Activated CD4-positive, alpha-beta T cell treated with anti-CD3 and anti-CD28 coated beads for 36 hours (primary cell): ENCODE data around the gene ATP5PD. TPM values are rescaled to one million over a fixed set of nuclear protein-coding genes. Genes with fewer than 3 reads are reported as not detected.

Experiments
- ATAC-seq: fragments of 200-7000 bp; cut with Tn5 transposase; one replicate; pipeline ENCODE4 v1.10.0; 2021; ENCODE audit warnings: mild to moderate bottlenecking, moderate library complexity
- CTCF ChIA-PET: fragments of 350-600 bp; sonication (Branson Sonifier 250); formaldehyde crosslinking; loops from one replicate; lab custom pipeline; 2021; ENCODE audit warnings: antibody characterized with exemption; lab: Charles Lee
- POLR2A ChIA-PET: fragments of 350-600 bp; sonication (Branson Sonifier 250); formaldehyde crosslinking; loops from one replicate; lab custom pipeline; 2021; ENCODE audit warnings: antibody characterized with exemption, inconsistent platforms; lab: Charles Lee
- DNase-seq: peaks from one replicate; pipeline ENCODE4 v3.0.0-alpha.2; 2020
- H3K27ac Mint-ChIP-seq: one replicate; pipeline ENCODE4 v1.8.0; 2021; ENCODE audit warnings: mixed read lengths
- H3K27me3 Mint-ChIP-seq: one replicate; pipeline ENCODE4 v1.8.0; 2021; ENCODE audit warnings: mixed read lengths
- H3K36me3 Mint-ChIP-seq: one replicate; pipeline ENCODE4 v1.8.0; 2021; ENCODE audit warnings: low read depth, mixed read lengths
- H3K4me1 Mint-ChIP-seq: one replicate; pipeline ENCODE4 v1.8.0; 2021; ENCODE audit warnings: mixed read lengths
- H3K4me3 Mint-ChIP-seq: one replicate; pipeline ENCODE4 v1.8.0; 2021; ENCODE audit warnings: mild to moderate bottlenecking, moderate library complexity, mixed read lengths
- H3K9me3 Mint-ChIP-seq: one replicate; pipeline ENCODE4 v1.8.0; 2021; ENCODE audit warnings: low read depth, mixed read lengths
- intact Hi-C, 2 experiments: fragments of 100-400 bp; cut with DNase I in 1 of 2; cut with micrococcal nuclease in 1 of 2; formaldehyde crosslinking; loops; one replicate each; pipeline versions ENCODE4 v1.14.2 to v1.15.1; 2022 to 2024; cut with DNase I, micrococcal nuclease
- total RNA-seq, 2 experiments: library from RNA; stranded (reverse); gene quantifications; one replicate each; pipeline ENCODE4 v1.2.3, GENCODE V29; 2021

ATP5PD gene
- total RNA-seq, 2 experiments from 2014 or later: 194 to 237 TPM

DNA sequence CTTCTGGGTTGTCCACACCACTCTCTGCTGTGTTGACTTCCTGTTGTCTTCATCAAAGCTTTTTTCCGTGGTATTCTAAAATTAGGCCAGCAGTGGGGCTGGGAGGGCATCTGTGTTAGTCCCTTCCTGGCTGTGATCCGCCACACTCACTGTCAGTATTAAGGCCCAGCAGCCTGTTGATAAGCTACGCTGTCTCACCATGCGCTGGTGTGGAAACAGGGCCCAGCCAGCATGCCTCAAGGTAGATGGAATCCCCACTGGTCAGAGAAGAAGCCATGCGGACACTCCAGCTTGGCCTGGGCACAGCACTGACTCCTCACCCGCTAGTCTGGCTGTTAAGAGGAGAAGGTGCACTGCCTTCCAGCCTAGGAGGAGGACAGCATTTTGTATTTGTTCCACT is 48.0 kb downstream of the ATP5PD start:
- Mint-ChIP-seq H3K27me3 (no peaks in the 10 kb centered on the region), H3K4me1 (peaks cover 6% of the 10 kb centered on the region), H3K9me3 (no peaks in the 10 kb centered on the region), H3K4me3 (no peak overlapping the region), H3K36me3 (no peaks in the 10 kb centered on the region), H3K27ac (no peak overlapping the region)
- DNase-seq (no peak), ATAC-seq (no peak)
- ChIA-PET POLR2A (no interaction called here), CTCF (interaction anchor here (0.6 to 1.4 kb wide), 3 partner anchors 14 to 60 kb away, joined by 3 to 6 read pairs (median 4); partner anchors contain the start of gene MRPL58)
- intact Hi-C loops: no loop called here

DNA sequence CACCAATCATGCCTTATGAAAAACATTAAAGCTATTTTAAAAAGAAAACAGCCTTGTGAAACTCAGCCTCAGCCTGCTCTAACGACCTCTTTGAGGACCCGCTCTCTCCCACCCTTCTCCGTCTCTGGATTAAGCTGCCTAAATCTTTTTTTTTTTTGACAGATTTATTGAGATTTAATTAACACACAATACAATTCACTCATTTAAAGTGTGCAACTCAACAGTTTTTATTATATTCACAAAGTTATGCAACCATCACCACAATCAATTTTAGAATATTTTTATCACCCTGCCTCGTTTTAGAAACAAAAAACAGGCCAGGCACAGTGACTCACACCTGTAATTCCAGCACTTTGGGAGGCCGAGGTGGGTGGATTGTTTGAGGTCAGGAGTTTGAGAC is 50.9 kb downstream of the ATP5PD start:
- Mint-ChIP-seq H3K27ac (no peak overlapping the region), H3K9me3 (no peaks in the 10 kb centered on the region), H3K4me1 (peaks cover 3% of the 10 kb centered on the region), H3K4me3 (no peak overlapping the region), H3K27me3 (no peaks in the 10 kb centered on the region), H3K36me3 (no peaks in the 10 kb centered on the region)
- DNase-seq: no peak
- intact Hi-C loops: no loop called here
- no peak for ATAC-seq
- POLR2A ChIA-PET: no interaction called here
- CTCF ChIA-PET: interaction anchor here (2.5 kb wide), 1 partner anchor 34 kb away, joined by 10 read pairs; no protein-coding TSS in a partner anchor

DNA sequence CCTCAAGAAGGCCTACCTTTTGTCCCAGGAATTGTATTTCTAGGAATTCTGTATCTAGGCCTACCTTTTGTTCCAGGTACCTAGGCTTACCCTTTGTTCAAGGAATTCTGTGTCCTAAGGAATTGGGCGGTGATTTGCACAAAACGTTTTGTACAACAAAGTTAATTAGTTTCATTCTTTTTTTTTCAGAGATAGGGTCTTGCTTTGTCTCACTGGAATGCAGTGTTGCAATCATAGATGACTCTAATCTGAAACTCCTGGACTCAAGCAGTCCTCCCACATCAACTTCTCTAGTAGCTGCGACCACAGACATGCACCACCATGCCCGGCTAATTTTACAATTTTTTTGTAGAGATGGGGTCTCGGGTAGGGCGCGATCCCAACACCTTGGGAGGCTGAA is 52.3 kb downstream of the ATP5PD start:
- no peaks in the 10 kb centered on the region for H3K9me3 Mint-ChIP-seq
- no peak overlapping the region for H3K4me3 Mint-ChIP-seq
- ChIA-PET POLR2A (interaction anchor here (0.6 kb wide), 1 partner anchor 418 kb away, joined by 4 read pairs; no protein-coding TSS in a partner anchor), CTCF (interaction anchor here (1.2 to 2.5 kb wide), 3 partner anchors 18 to 33 kb away, joined by 3 to 10 read pairs (median 3); partner anchors contain the start of gene MRPL58)
- intact Hi-C loops: no loop called here
- no peaks in the 10 kb centered on the region for H3K27me3 Mint-ChIP-seq
- ATAC-seq (no peak), DNase-seq (no peak)
- H3K4me1 Mint-ChIP-seq: peaks cover 3% of the 10 kb centered on the region
- no peaks in the 10 kb centered on the region for H3K36me3 Mint-ChIP-seq
- H3K27ac Mint-ChIP-seq: no peak overlapping the region

DNA sequence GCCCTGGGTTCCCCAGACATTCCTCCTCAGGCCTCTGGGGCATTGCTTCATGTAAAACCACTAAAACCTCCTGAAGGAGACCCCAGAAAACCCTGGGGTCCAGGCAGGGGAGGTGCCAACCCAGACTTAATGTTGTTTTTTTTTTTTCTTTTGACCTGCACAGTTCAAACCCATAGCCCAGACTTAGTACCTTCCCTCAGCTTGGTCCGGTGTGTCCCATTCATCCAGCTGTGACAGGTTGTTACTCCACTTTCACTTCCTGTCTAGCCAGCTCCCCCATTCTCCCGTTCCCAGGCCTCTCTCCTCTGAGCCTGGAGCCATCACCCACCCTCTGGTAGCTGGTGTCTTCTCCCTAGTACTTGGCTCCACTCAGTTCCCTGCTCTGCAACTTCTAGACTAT is 54.5 kb downstream of the ATP5PD start:
- Mint-ChIP-seq H3K36me3 (no peaks in the 10 kb centered on the region), H3K4me3 (no peak overlapping the region), H3K4me1 (peaks cover under 1% of the 10 kb centered on the region), H3K27me3 (peaks cover 4% of the 10 kb centered on the region), H3K27ac (no peak overlapping the region), H3K9me3 (no peaks in the 10 kb centered on the region)
- ChIA-PET POLR2A (interaction anchor here (0.6 kb wide), 1 partner anchor 26 kb away, joined by 5 read pairs; no protein-coding TSS in a partner anchor), CTCF (interaction anchor here (2.1 kb wide), 1 partner anchor 20 kb away, joined by 10 read pairs; the partner anchor contains the start of gene MRPL58)
- intact Hi-C loops: no loop called here
- DNase-seq (no peak), ATAC-seq (no peak)

DNA sequence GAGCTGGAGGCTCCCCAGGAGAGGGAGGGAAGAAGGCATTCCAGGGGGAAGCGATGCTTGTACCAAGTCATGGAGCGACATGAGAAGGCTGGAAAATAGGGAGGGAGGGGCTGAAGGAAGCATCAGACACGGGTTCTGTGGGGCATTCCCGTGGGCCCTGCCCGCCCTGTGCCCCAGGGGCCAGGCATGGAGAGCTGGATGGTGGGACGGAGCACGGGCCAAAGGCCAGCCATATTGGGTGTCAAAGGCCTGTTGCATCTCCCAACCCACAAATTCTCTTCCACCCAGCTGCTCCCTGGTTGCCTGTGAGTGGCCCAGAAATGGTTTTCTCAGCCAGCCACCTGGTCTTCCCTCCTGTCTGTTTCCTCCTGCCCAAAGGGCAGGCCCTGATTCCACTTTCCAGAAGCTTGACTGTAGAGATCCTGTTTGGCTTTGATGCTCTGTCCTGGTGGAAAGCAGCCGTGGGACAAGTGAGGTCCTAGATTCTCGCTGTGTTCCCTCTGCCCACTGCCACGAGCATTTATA is 56.1 kb downstream of the ATP5PD start:
- Mint-ChIP-seq H3K4me1 (peaks cover 9% of the 10 kb centered on the region), H3K9me3 (no peaks in the 10 kb centered on the region), H3K36me3 (no peaks in the 10 kb centered on the region), H3K4me3 (no peak overlapping the region), H3K27ac (no peak overlapping the region), H3K27me3 (peaks cover 8% of the 10 kb centered on the region)
- POLR2A ChIA-PET: no interaction called here
- ATAC-seq (no peak), DNase-seq (no peak)
- CTCF ChIA-PET: interaction anchor here (1.0 to 5.2 kb wide), 2 partner anchors 22 to 29 kb away, joined by 3 to 28 read pairs; partner anchors contain the start of gene MRPL58
- intact Hi-C loops: no loop called here

Other genes with a start within 250 kb of the ATP5PD start
- gene GRIN2C, start 187.1 kb downstream of the ATP5PD start, total RNA-seq: not detected
- gene FDXR, start 174.0 kb downstream of the ATP5PD start, total RNA-seq: 10 to 100 TPM; 19.1 to 21.3 TPM
- gene FADS6, start 153.3 kb downstream of the ATP5PD start, total RNA-seq: not detected
- not detected for gene USH1G, start 123.7 kb downstream of the ATP5PD start, total RNA-seq
- gene OTOP2, start 122.7 kb downstream of the ATP5PD start, total RNA-seq: not detected
- gene OTOP3, start 111.1 kb downstream of the ATP5PD start, total RNA-seq: not detected
- 1 to 10 TPM; 1.6 TPM for gene HID1, start 74.2 kb downstream of the ATP5PD start, total RNA-seq
- gene CDR2L, start 59.3 kb downstream of the ATP5PD start, total RNA-seq: under 1 TPM; 0.89 to 0.91 TPM
- 10 to 100 TPM; 64.6 to 66.5 TPM for gene MRPL58, start 34.3 kb downstream of the ATP5PD start, total RNA-seq
- gene KCTD2, start 256 bp upstream of the ATP5PD start, total RNA-seq: 10 to 100 TPM; 15.3 to 16.7 TPM
- 1 to 10 TPM; 6.0 to 6.5 TPM for gene SLC16A5, start 41.0 kb upstream of the ATP5PD start, total RNA-seq
- 1 to 10 TPM; 6.7 to 7.7 TPM for gene ARMC7, start 63.0 kb upstream of the ATP5PD start, total RNA-seq
- 10 to 100 TPM; 51.7 to 61.5 TPM for gene NT5C, start 84.8 kb upstream of the ATP5PD start, total RNA-seq
- gene JPT1, start 107.5 kb upstream of the ATP5PD start, total RNA-seq: 100 to 1,000 TPM; 234 to 238 TPM
- gene SUMO2, start 136.0 kb upstream of the ATP5PD start, total RNA-seq: 100 to 1,000 TPM; 594 to 727 TPM
- 100 to 1,000 TPM; 130 to 160 TPM for gene NUP85, start 158.7 kb upstream of the ATP5PD start, total RNA-seq
- 10 to 100 TPM; 72.9 to 76.7 TPM for gene GGA3, start 214.6 kb upstream of the ATP5PD start, total RNA-seq
- 10 to 100 TPM; 51.4 to 63.8 TPM for gene MRPS7, start 214.9 kb upstream of the ATP5PD start, total RNA-seq
- 10 to 100 TPM; 39.0 to 39.1 TPM for gene MIF4GD, start 224.3 kb upstream of the ATP5PD start, total RNA-seq
- gene SLC25A19, start 242.5 kb upstream of the ATP5PD start, total RNA-seq: 10 to 100 TPM; 67.8 to 79.7 TPM